IPS-20b (cell line): ENCODE data around the gene NUP93.

Experiments used
- H3K27ac ChIP-seq: one replicate; pipeline ENCODE4 v1.5.1; 2013; ENCODE audit warnings: low read length
- H3K27me3 ChIP-seq: 2 replicates; pipeline ENCODE4 v1.6.1; 2013; ENCODE audit warnings: mild to moderate bottlenecking, low read length, inconsistent platforms; ENCODE audit not compliant: insufficient read depth
- H3K36me3 ChIP-seq: 2 replicates; pipeline ENCODE4 v1.6.1; 2013; ENCODE audit warnings: low read depth, mild to moderate bottlenecking, inconsistent platforms, low read length, moderate library complexity; ENCODE audit not compliant: insufficient read depth
- H3K4me1 ChIP-seq: 2 replicates; pipeline ENCODE4 v1.6.1; 2013; ENCODE audit warnings: mild to moderate bottlenecking, control low read depth, inconsistent platforms, low read length, moderate library complexity; ENCODE audit not compliant: insufficient read depth
- H3K4me3 ChIP-seq: 2 replicates; pipeline ENCODE4 v1.5.1; 2013; ENCODE audit warnings: mild to moderate bottlenecking, low read length, inconsistent platforms
- H3K9ac ChIP-seq: 2 replicates; pipeline ENCODE4 v1.6.1; 2013; ENCODE audit warnings: low read depth, mild to moderate bottlenecking, inconsistent platforms, low read length, moderate library complexity
- H3K9me3 ChIP-seq: 2 replicates; pipeline ENCODE4 v1.6.1; 2013; ENCODE audit warnings: mild to moderate bottlenecking, low read depth, low read length, inconsistent platforms; ENCODE audit not compliant: insufficient read depth

NUP93 gene

DNA sequence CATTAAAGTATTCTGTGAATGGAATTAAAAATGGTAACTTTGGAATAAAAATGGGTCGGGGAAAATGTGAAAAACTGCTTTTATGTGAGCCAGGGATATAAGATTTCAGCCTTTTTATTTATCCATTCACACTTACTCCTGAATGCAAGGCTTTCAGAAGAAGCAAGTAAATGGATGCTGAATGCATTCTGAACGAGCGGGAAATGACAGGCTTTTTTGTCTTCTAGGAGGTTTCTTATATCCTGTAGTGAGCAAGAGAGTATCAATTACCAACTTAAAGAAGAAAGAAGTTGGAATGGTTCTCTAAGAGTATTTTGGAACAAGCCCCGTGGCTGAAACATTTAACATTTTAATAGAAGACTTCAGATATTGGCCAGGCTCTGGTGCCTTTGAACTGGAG lies 36.0 kb downstream of the NUP93 start:
- Histone ChIP-seq H3K9ac (no peak overlapping the region), H3K36me3 (peaks cover 39% of the 10 kb centered on the region), H3K27ac (no peak overlapping the region), H3K9me3 (no peaks in the 10 kb centered on the region), H3K4me3 (no peak overlapping the region), H3K4me1 (no peaks in the 10 kb centered on the region), H3K27me3 (no peaks in the 10 kb centered on the region)

DNA sequence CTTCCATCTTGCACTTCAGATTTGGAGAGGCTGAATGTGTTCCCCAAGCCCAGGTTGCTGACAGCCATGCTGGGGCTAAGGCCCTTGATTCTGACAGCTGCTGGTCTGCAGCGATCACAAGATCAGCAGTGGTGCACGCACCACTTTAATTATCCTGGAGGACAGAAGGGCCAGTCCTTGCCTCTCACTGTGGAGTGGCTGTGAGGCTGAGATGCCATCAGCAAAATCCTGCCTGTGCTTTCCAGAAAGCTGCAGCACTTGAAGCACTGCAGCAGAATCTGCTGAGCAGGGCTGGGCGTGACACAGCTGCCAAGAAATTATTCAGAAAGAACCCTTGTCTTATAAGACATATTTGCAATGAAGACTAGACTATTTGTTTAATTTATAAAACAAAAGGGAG lies 37.1 kb downstream of the NUP93 start:
- H3K27ac ChIP-seq: no peak overlapping the region
- H3K4me3 ChIP-seq: no peak overlapping the region
- no peak overlapping the region for H3K9ac ChIP-seq
- H3K36me3 ChIP-seq: peaks cover 28% of the 10 kb centered on the region
- H3K9me3 ChIP-seq: no peaks in the 10 kb centered on the region
- no peaks in the 10 kb centered on the region for H3K4me1 ChIP-seq
- no peaks in the 10 kb centered on the region for H3K27me3 ChIP-seq

DNA sequence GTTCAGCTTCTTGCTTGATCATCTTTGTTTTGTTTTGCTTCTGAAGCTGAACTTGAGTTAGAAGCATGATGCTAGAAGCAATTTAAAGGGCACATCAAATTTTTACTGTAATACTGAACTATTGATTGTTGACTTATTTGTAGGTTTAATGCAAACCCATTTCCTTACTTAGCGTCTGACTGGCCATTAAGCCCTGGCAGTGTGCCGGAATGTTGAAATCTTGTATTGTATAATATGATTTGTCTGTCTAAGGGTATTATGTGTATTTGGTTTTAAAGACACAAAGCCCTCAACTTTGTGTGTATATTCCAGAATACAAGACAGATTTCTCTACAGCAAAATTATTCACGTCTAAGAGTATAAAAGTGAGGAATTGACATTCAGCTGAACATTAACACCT lies 39.7 kb downstream of the NUP93 start:
- peaks cover 11% of the 10 kb centered on the region for H3K36me3 ChIP-seq
- no peak overlapping the region for H3K4me3 ChIP-seq
- no peak overlapping the region for H3K9ac ChIP-seq
- no peaks in the 10 kb centered on the region for H3K9me3 ChIP-seq
- no peak overlapping the region for H3K27ac ChIP-seq
- H3K4me1 ChIP-seq: no peaks in the 10 kb centered on the region; the same call in 1 of the 2 replicates
- no peaks in the 10 kb centered on the region for H3K27me3 ChIP-seq

DNA sequence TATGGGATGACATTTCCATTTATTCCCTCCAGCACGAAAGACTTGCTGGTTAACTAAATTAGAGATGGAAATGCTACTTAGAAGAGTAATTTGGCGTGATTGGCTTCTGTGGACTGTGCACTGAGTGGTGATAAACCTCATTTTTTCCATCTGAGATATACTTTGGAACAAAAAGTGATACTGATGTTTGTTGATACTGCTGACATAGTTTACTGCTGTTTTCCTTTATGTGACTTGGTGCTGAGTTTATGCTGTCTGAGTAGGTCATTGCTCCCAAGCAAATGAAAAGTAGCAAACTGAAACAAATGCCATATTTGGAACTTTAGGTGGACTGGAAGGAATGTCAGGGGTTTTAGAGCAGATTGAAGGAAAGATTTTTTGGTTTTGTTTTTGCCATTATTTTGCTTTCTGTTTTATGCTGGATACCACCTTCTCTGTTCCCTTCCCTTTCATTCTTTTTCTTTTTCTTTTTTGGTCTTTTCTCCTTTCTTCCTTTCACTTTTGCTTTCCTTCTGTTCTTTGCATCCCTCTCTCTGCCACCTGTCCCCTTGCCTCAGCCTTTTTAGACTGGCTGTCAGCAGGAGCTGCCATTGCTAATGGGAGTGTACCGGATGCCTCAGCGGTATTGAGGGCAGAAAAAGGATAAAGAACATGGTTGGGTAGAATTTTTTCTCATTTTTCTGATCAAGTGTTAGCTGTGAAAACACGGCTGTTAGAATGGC lies 41.8 kb downstream of the NUP93 start:
- Histone ChIP-seq H3K4me3 (no peak overlapping the region), H3K27me3 (no peaks in the 10 kb centered on the region), H3K9ac (no peak overlapping the region), H3K36me3 (peaks cover 5% of the 10 kb centered on the region), H3K4me1 (peaks cover 4% of the 10 kb centered on the region; the same call in 1 of the 2 replicates), H3K27ac (no peak overlapping the region), H3K9me3 (no peaks in the 10 kb centered on the region)

DNA sequence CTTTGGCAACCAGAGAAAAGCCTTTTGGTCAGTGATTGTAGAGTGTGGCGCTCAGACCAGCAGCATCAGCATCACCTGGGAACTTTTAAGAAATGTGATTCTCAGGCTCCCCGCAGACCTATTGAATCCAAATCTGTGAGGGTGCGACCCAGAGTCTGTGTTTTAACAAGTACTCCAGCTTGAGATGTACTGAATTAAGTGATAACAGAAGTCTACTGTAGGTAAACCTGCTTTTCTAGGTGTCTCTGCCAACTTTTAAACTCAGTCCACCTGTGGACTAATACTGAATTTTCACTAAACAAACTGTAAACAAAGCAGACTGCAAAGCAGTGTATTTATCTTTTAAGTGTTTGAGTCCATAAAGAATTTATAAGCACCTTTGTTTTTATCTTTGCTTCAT lies 43.6 kb downstream of the NUP93 start:
- H3K36me3 ChIP-seq: no peaks in the 10 kb centered on the region
- H3K27ac ChIP-seq: no peak overlapping the region
- H3K27me3 ChIP-seq: no peaks in the 10 kb centered on the region
- no peaks in the 10 kb centered on the region for H3K9me3 ChIP-seq
- H3K4me3 ChIP-seq: no peak overlapping the region
- H3K4me1 ChIP-seq: peaks cover 4% of the 10 kb centered on the region; the same call in 1 of the 2 replicates
- no peak overlapping the region for H3K9ac ChIP-seq

DNA sequence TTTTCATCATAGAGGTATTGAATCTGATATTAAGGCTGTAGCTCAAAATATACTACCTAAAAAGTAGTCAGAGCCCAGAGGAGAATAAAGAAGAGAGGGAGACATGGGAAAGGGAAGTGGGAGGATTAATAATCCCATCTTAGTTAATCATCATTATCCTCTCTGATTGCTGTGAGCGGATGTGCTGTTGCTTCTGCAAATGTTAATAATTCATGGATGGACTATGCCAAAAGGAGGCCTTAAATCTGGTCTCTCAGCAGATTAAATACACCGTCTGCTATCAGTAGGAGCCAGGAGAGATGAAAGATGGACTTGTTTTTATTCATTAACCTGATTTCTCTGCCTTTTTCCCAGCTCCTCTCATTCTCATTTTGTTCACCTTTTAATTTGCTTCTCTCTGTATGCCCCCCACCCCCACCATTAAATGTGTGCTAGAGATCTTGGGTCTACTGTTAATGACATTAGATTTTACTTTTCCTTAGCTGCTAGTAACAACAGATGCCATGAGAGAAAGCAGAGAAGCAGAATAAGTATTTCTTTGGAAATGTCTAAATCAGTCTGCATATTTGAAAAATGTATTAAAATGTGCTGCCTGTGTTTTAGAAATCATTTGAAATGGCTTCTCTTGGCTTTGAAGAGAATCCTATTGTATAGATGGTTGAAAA lies 44.2 kb downstream of the NUP93 start:
- Histone ChIP-seq H3K27ac (no peak overlapping the region), H3K27me3 (no peaks in the 10 kb centered on the region), H3K36me3 (no peaks in the 10 kb centered on the region), H3K4me1 (peaks cover 4% of the 10 kb centered on the region; the same call in 1 of the 2 replicates), H3K4me3 (no peak overlapping the region), H3K9ac (no peak overlapping the region), H3K9me3 (no peaks in the 10 kb centered on the region)

DNA sequence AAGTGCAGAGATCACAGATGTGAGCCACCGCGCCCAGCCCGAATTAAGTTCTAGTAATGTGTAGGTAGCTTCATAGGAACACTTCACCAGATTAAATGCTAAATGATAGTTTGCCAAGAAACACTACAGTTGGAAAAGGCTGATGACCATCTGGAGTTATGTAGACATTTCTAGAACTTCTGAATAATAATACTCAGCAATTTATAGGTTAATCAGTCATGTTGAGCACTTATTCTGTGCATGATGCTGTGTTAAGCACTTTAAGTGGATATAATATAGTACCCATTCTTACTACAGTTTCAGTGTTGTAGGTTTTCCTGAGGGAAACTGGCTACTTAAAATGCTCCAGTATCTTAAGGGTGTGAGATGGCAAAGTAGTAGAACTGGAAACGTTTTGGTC lies 45.2 kb downstream of the NUP93 start:
- H3K36me3 ChIP-seq: no peaks in the 10 kb centered on the region
- H3K9ac ChIP-seq: no peak overlapping the region; the same call in 1 of the 2 replicates
- no peaks in the 10 kb centered on the region for H3K27me3 ChIP-seq
- no peak overlapping the region for H3K27ac ChIP-seq
- no peak overlapping the region for H3K4me3 ChIP-seq
- H3K4me1 ChIP-seq: peaks cover 6% of the 10 kb centered on the region; the same call in 1 of the 2 replicates
- no peaks in the 10 kb centered on the region for H3K9me3 ChIP-seq

DNA sequence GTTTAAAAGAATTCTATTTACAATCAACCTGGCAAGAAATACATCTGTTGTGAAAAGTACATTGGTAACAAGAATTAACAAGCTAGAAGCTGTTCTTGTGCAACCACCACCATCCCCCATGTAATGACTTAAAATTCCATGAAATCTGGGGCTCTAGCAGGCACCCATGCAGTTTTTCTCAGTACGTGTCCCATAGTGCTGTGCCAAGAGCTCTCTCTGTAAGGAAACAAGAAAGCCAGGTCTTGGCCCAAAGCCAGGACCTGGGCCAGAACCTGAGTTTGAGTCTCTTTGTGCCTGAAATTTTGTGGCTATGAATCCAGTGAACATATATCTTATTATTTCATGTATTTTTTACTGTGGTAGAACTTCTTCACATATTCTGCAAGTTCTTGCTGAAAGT lies 46.6 kb downstream of the NUP93 start:
- Histone ChIP-seq H3K9ac (no peak overlapping the region), H3K27ac (no peak overlapping the region), H3K4me3 (no peak overlapping the region), H3K4me1 (peaks cover 12% of the 10 kb centered on the region; the same call in 1 of the 2 replicates), H3K9me3 (no peaks in the 10 kb centered on the region), H3K36me3 (no peaks in the 10 kb centered on the region), H3K27me3 (no peaks in the 10 kb centered on the region)

DNA sequence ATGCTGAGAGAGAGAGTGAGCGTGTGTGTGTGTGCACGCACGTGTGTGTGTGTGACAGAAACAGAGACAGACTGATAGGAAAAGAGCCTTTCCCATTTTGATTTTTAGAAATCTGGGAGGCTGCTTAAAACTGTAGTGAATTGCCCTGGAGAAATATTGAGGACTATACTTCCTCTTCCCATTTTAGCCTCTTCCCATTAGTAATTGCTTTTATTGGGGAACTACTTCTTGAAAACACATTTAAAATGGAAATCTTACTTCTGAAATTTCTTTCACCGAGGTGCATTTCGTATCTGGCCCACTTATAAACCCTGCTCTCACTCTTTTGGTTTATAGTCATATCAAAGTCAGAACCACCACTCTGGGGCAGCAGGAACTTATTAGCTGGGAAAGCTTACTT lies 47.1 kb downstream of the NUP93 start:
- H3K4me1 ChIP-seq: peaks cover 17% of the 10 kb centered on the region; the same call in 1 of the 2 replicates
- no peak overlapping the region for H3K4me3 ChIP-seq
- H3K9ac ChIP-seq: no peak overlapping the region
- H3K27me3 ChIP-seq: no peaks in the 10 kb centered on the region
- no peaks in the 10 kb centered on the region for H3K36me3 ChIP-seq
- no peak overlapping the region for H3K27ac ChIP-seq
- H3K9me3 ChIP-seq: no peaks in the 10 kb centered on the region

DNA sequence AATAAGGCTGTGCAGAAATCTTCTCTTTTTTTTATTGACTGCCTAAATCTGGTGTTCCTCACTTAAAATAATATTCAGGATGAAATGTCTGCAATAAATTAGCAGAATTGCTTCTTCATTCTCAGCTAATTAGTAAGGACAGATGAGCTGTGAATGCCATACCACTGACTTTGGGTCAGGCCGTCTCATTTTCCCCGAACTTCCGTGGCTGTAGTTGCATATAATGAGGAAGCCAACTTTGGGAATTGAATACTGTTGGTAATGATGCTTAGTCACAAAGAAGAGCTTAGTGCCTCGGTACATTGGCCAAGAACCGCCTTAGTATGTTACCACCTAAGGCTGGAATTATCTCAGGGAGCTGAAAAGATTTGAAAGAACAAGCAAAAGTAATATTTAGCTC lies 47.6 kb downstream of the NUP93 start:
- H3K9ac ChIP-seq: no peak overlapping the region
- H3K36me3 ChIP-seq: no peaks in the 10 kb centered on the region
- H3K27me3 ChIP-seq: no peaks in the 10 kb centered on the region
- H3K4me3 ChIP-seq: no peak overlapping the region
- H3K4me1 ChIP-seq: peaks cover 22% of the 10 kb centered on the region; the same call in 1 of the 2 replicates
- no peaks in the 10 kb centered on the region for H3K9me3 ChIP-seq
- H3K27ac ChIP-seq: no peak overlapping the region

DNA sequence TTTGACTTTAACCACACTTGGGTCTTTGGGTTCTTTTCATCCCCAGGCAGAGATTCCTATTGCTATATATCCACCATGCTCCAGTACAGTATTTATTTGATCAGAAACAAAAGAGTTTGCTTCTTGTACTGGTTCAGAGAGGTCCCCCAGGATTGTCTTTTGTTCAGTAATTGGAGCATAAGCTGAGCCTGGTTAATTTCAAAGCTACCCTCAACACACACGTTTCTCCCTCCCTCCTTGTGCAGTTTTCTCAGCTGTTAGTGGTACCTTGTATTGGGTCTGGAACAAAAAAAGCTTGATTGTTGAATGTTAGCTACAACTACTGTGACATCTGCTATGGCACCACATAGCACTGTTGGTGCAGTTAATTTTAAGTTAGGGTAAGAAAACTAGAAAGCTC lies 50.0 kb downstream of the NUP93 start:
- Histone ChIP-seq H3K9ac (no peak overlapping the region), H3K4me1 (peaks cover 42% of the 10 kb centered on the region; the same call in 1 of the 2 replicates), H3K4me3 (no peak overlapping the region), H3K9me3 (no peaks in the 10 kb centered on the region), H3K36me3 (no peaks in the 10 kb centered on the region), H3K27ac (no peak overlapping the region), H3K27me3 (no peaks in the 10 kb centered on the region)

DNA sequence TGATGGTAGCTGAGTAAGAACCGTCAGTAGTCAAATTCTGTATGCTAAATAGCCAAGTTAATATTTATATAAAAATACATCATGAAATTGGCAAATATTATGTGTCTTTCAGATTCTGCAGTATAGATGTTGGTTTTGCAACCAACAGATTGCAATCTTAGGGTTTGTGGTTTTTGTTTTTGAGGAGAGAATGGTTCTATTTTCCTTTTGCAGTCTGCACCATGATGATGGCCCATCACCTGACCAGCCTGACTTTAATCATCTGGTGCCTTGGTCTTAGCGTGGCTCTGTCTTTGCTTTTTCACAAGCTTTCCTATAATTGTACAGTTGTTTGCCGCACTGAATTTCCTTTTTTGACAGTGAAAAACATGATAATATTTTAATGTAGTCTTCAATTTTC lies 50.7 kb downstream of the NUP93 start:
- Histone ChIP-seq H3K9me3 (no peaks in the 10 kb centered on the region), H3K4me1 (peaks cover 39% of the 10 kb centered on the region; the same call in 1 of the 2 replicates), H3K27me3 (no peaks in the 10 kb centered on the region), H3K27ac (no peak overlapping the region), H3K4me3 (no peak overlapping the region), H3K36me3 (no peaks in the 10 kb centered on the region), H3K9ac (no peak overlapping the region)
